Gastroesophageal sphincter (tissue), 4 donors: ENCODE measurements around the gene HS3ST5. TPM values are rescaled to one million over a fixed set of nuclear protein-coding genes. Genes with fewer than 3 reads are reported as not detected.

ENCODE experiments used
- ATAC-seq: fragments of 150-250 bp; one replicate; pipeline ENCODE4 v1.9.1; 2016; ENCODE audit warnings: mild to moderate bottlenecking, moderate library complexity
- H3K27ac ChIP-seq, 4 donors: fragments of 200-600 bp; sonication (generic) in 3 of 4; 1 replicate in 3 of 4; 2 replicates in 1 of 4; pipeline ENCODE4 v1.5.1; 2016 to 2019
- H3K27me3 ChIP-seq: fragments of 200-600 bp; sonication (generic); one replicate; pipeline ENCODE4 v1.5.1; 2019
- H3K36me3 ChIP-seq, 2 donors: fragments of 200-600 bp; sonication (generic); one replicate each; pipeline ENCODE4 v1.5.1; 2019; ENCODE audit warnings: control low read depth in 1 of 2
- H3K4me1 ChIP-seq, 3 donors: fragments of 200-600 bp; sonication (generic); 1 replicate in 2 of 3; 2 replicates in 1 of 3; pipeline ENCODE4 v1.5.1; 2016 to 2019; ENCODE audit warnings: control low read depth in 2 of 3
- H3K4me3 ChIP-seq, 2 donors: fragments of 200-600 bp; sonication (generic); one replicate each; pipeline ENCODE4 v1.5.1; 2019; ENCODE audit warnings: mild to moderate bottlenecking in 1 of 2, moderate library complexity in 1 of 2
- H3K9me3 ChIP-seq, 3 donors: fragments of 200-600 bp; sonication (generic); one replicate each; pipeline ENCODE4 v1.5.1; 2017 to 2019; ENCODE audit warnings: control low read depth in 2 of 3
- CTCF ChIP-seq, 4 experiments: fragments of 200-600 bp in 2 of 4; fragments of 450-650 bp in 2 of 4; sonication (generic) in 1 of 4; IDR thresholded peaks; one replicate each; pipeline ENCODE4 v1.5.1; 2017 to 2019; ENCODE audit warnings: antibody characterized with exemption in 4 of 4, mild to moderate bottlenecking in 2 of 4, moderate library complexity in 2 of 4
- EP300 ChIP-seq: sonication (generic); formaldehyde crosslinking; IDR thresholded peaks from one replicate; pipeline ENCODE4 v1.6.1; 2017; ENCODE audit warnings: antibody characterized with exemption, mild to moderate bottlenecking
- POLR2A ChIP-seq, 2 donors: fragments of 450-650 bp; IDR thresholded peaks; one replicate each; pipeline ENCODE4 v1.6.1; 2017; ENCODE audit warnings: antibody characterized with exemption in 2 of 2, mild to moderate bottlenecking in 2 of 2, moderate library complexity in 1 of 2
- POLR2AphosphoS5 ChIP-seq: sonication (generic); formaldehyde crosslinking; IDR thresholded peaks from one replicate; pipeline ENCODE4 v1.6.1; 2017; ENCODE audit warnings: antibody characterized with exemption
- WGBS, 2 donors: methylation state at CpG; one replicate each; pipeline ENCODE4 v1.1.5; 2018; ENCODE audit warnings: low coverage in 1 of 2; 5-methylcytosine and 5-hydroxymethylcytosine counted together
- total RNA-seq, 4 donors: library from RNA; depleted of rRNA; stranded (reverse); fragments of >200 nt; gene quantifications; one replicate each; pipeline ENCODE4 v1.1.0, GENCODE V29; 2016

The HS3ST5 gene
- total RNA-seq, 4 donors from 2014 or later = 0.13 TPM; not detected in 3

GRCh38 chr6:114106020-114106419, 236.8 kb downstream of the HS3ST5 start:
- WGBS, 2 donors = 62 to 83% methylated on average over 3 of the region's 3 CpGs
- H3K27ac ChIP-seq = no peak overlapping the region
- no peaks in the 10 kb centered on the region for H3K9me3 ChIP-seq
- peaks cover 6% of the 10 kb centered on the region for H3K27me3 ChIP-seq
- H3K4me3 ChIP-seq = no peak overlapping the region
- H3K4me1 ChIP-seq = no peaks in the 10 kb centered on the region
- no peak for ATAC-seq
- TF ChIP-seq POLR2A (IDR thresholded peaks at IDR 0.05) (no peak), POLR2AphosphoS5 (no peak), CTCF (IDR thresholded peaks at IDR 0.05) (no peak), EP300 (no peak)
- H3K36me3 ChIP-seq = no peaks in the 10 kb centered on the region

GRCh38 chr6:114101255-114101654, 241.6 kb downstream of the HS3ST5 start:
- Histone ChIP-seq H3K27me3 (no peaks in the 10 kb centered on the region), H3K9me3 (no peaks in the 10 kb centered on the region), H3K36me3 (no peaks in the 10 kb centered on the region), H3K27ac (no peak overlapping the region), H3K4me1 (no peaks in the 10 kb centered on the region), H3K4me3 (no peak overlapping the region)
- 24 to 55% methylated on average over 1 of the region's 1 CpG for WGBS, 2 donors
- no peak for ATAC-seq
- TF ChIP-seq POLR2AphosphoS5 (no peak), CTCF (IDR thresholded peaks at IDR 0.05) (no peak), POLR2A (IDR thresholded peaks at IDR 0.05) (no peak), EP300 (no peak)

GRCh38 chr6:114100215-114100994, 242.4 kb downstream of the HS3ST5 start:
- 75 to 85% methylated on average over 10 of the region's 10 CpGs for WGBS, 2 donors
- Histone ChIP-seq H3K9me3 (no peaks in the 10 kb centered on the region), H3K36me3 (no peaks in the 10 kb centered on the region), H3K27me3 (no peaks in the 10 kb centered on the region), H3K4me3 (no peak overlapping the region), H3K4me1 (no peaks in the 10 kb centered on the region), H3K27ac (no peak overlapping the region)
- ATAC-seq = no peak
- TF ChIP-seq POLR2AphosphoS5 (no peak), CTCF (IDR thresholded peaks at IDR 0.05) (no peak), POLR2A (IDR thresholded peaks at IDR 0.05) (no peak), EP300 (no peak)

GRCh38 chr6:114096561-114097172, 246.2 kb downstream of the HS3ST5 start:
- TF ChIP-seq POLR2AphosphoS5 = no peak
- TF ChIP-seq CTCF (IDR thresholded peaks at IDR 0.05) = peak in 2 of 4 experiments; percentile 35 to 66
- no peak for ATAC-seq
- H3K27ac ChIP-seq = no peak overlapping the region
- H3K36me3 ChIP-seq = no peaks in the 10 kb centered on the region
- no peak overlapping the region for H3K4me3 ChIP-seq
- 0 to 5% methylated on average over 2 of the region's 2 CpGs for WGBS, 2 donors
- H3K27me3 ChIP-seq = no peaks in the 10 kb centered on the region
- no peaks in the 10 kb centered on the region for H3K4me1 ChIP-seq
- no peaks in the 10 kb centered on the region for H3K9me3 ChIP-seq

DNA sequence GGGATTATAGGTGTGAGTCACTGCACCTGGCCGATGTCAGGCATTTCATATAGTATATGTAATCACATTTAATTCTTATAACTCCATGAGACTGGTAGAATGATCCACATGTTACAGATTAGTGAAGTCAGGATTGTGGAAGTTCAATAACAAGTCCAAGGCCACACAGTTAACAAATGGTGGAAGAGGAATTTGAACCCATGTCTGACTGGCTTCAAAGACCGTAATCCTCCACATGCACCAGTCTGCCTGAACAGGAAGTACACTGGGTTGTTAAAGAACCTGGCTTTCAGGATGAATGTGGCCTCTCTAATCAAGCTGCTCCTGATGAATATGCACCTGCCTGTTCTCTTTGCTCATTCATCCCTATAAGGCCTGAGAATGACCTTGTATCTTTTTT, 249.9 kb downstream of the HS3ST5 start:
- no peak overlapping the region for H3K27ac ChIP-seq
- no peak for ATAC-seq
- TF ChIP-seq CTCF (IDR thresholded peaks at IDR 0.05) (no peak), POLR2AphosphoS5 (no peak)
- no peaks in the 10 kb centered on the region for H3K27me3 ChIP-seq
- no peaks in the 10 kb centered on the region for H3K4me1 ChIP-seq
- H3K4me3 ChIP-seq = no peak overlapping the region
- H3K9me3 ChIP-seq = no peaks in the 10 kb centered on the region
- WGBS, 2 donors = 80% methylated on average over 1 of the region's 2 CpGs
- H3K36me3 ChIP-seq = no peaks in the 10 kb centered on the region
